ENCODE results near the gene KLHL29. TPM values are rescaled to one million over a fixed set of nuclear protein-coding genes. Genes with fewer than 3 reads are reported as not detected.

The KLHL29 gene
- total RNA-seq, 4 donors from 2014 or later = 2.2 to 3.3 (median 2.7) TPM

DNA sequence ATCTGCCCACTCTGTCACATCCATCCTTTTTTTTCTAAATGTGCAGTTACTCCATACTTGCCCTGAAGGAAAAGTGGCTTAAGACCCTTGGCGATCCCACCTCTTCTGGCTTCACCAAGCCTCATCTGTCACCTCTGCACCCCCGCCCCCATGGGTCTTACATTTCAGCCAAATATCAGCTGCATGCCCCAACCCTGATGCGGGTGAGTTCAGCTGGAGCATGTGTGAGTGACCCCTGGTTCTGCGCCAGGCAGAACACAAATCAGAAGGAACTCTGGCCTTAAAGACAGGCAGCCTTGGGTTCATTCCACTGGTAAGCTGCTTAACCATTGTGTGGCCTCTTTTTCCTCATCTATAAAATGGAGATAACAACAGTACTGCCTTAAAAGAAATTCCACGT, 194.7 kb downstream of the KLHL29 start:
- Histone ChIP-seq H3K9me3 (no peaks in the 10 kb centered on the region), H3K4me1 (no peaks in the 10 kb centered on the region), H3K36me3 (no peaks in the 10 kb centered on the region), H3K4me3 (replicated peaks in 1 of 3) (no peak overlapping the region), H3K27ac (no peak overlapping the region), H3K27me3 (no peaks in the 10 kb centered on the region)
- DNase-seq = no peak
- TF ChIP-seq POLR2A (IDR thresholded peaks at IDR 0.05) = no peak
- TF ChIP-seq, protein P1, sequence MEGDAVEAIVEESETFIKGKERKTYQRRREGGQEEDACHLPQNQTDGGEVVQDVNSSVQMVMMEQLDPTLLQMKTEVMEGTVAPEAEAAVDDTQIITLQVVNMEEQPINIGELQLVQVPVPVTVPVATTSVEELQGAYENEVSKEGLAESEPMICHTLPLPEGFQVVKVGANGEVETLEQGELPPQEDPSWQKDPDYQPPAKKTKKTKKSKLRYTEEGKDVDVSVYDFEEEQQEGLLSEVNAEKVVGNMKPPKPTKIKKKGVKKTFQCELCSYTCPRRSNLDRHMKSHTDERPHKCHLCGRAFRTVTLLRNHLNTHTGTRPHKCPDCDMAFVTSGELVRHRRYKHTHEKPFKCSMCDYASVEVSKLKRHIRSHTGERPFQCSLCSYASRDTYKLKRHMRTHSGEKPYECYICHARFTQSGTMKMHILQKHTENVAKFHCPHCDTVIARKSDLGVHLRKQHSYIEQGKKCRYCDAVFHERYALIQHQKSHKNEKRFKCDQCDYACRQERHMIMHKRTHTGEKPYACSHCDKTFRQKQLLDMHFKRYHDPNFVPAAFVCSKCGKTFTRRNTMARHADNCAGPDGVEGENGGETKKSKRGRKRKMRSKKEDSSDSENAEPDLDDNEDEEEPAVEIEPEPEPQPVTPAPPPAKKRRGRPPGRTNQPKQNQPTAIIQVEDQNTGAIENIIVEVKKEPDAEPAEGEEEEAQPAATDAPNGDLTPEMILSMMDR (IDR thresholded peaks at IDR 0.05) = no peak
- intact Hi-C loops (cut with DNase I) = no loop called here
- WGBS, 2 donors = 91 to 97% methylated on average over 5 of the region's 5 CpGs

DNA sequence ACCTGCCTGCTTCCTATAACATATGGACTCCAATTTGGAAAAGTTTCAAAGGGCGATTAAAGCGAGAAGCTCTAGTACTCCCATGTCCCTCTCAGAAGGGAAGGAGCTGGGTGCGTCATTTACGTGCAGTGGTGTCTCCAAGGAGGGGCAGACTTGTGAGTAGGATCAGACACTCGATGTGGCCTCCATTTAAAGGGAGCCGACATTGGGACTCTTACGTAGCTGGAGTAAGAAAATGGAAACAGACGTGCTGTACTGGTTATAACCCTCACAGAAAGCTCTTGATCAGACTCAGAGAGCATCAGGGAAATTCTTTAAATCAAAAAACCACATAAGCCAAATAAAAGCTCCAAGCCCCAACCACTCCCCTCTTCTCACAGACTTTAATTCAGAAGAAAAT, 198.5 kb downstream of the KLHL29 start:
- no peak for TF ChIP-seq POLR2A (IDR thresholded peaks at IDR 0.05)
- TF ChIP-seq, protein P1 (IDR thresholded peaks at IDR 0.05) = no peak
- Histone ChIP-seq H3K36me3 (no peaks in the 10 kb centered on the region), H3K9me3 (no peaks in the 10 kb centered on the region), H3K4me3 (replicated peaks in 1 of 3) (no peak overlapping the region), H3K27ac (no peak overlapping the region), H3K4me1 (no peaks in the 10 kb centered on the region), H3K27me3 (no peaks in the 10 kb centered on the region)
- intact Hi-C loops (cut with DNase I) = no loop called here
- WGBS, 2 donors = 94 to 96% methylated on average over 8 of the region's 8 CpGs
- DNase-seq = no peak

DNA sequence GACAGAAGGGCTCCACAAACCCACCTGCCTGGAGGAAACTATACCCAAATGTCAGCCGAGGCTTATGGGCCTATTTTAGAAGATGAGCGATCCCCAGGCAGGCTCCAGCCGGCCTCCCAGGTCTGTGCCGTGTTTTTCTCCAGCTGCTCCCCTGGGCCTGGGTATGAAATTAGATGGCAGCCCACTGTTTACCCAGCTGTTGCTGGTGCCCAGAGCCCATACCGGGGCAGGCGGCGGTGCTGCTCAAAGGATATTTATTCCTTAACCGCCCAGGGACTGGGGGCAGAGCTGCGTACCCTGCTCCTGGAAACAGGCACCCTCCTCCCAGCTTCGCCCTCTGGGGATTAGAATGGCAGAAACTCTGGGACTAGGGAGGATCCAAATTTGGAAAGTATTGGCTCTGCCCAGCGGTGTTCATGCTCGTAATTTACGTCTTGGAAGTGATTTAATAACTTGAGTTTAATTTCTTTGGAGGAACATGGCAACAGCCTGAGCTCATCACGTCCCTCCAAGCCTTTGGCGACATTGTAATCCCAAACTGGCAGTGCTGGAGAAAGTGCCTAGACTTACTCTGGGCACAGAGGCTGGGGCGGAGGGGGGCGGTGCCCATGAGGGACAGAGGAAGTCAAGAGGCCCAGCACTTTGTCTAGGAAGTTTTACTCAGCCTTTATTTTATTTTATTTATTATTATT, 199.2 kb downstream of the KLHL29 start:
- intact Hi-C loops (cut with DNase I) = no loop called here
- Histone ChIP-seq H3K9me3 (no peaks in the 10 kb centered on the region), H3K27me3 (no peaks in the 10 kb centered on the region), H3K36me3 (no peaks in the 10 kb centered on the region), H3K27ac (no peak overlapping the region), H3K4me3 (replicated peaks in 1 of 3) (no peak overlapping the region), H3K4me1 (peaks cover 0 to 4% of the 10 kb centered on the region in 2 donors)
- TF ChIP-seq, protein P1 (IDR thresholded peaks at IDR 0.05) = no peak
- no peak for TF ChIP-seq POLR2A (IDR thresholded peaks at IDR 0.05)
- WGBS, 2 donors = 91 to 92% methylated on average over 10 to 17 of the region's 17 CpGs
- DNase-seq = no peak

DNA sequence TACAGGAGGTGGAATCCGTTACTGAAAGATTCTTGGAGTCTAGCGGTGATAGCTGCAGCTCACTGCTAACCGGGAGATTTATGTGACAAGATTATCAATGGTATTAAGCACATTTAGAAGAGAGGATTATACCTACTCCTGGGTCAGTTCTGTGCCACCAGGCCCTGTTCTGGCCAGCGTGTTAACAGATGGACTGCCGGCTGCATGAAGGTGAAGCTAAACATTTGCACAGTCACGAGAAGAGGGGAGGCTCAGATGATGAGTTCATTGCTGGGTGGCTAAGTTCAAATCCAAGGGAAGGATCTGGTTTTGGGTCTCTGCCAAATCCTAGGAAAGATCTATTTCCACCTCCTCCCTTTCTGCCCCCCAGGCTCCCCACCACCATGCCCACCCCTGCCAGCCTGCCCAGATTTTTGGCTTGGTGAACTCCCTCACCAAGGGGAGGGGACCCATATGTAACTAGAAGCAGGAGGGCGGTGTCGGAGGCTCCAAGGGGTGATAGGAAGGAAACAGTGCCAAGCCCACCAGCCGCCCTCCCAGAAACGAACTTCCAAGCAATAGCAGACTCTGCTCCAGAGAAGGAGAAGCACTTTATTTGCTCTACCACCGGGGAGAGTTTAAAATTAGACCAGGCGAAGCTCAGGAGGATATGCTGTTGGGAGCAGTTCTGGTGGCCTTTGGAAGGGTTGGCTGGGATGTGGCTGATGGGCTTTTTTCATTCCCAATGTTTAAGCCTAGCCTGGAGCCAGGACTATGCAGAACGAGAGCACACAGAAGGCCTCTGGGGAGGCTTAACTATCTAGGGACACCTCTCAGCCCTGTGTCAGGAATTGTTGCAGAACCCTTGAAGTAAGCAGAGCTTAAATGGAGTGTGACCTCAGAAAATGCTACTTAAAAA, 200.5 kb downstream of the KLHL29 start:
- DNase-seq = no peak
- Histone ChIP-seq H3K4me1 (peaks cover 0 to 6% of the 10 kb centered on the region in 2 donors), H3K4me3 (replicated peaks in 1 of 3) (no peak overlapping the region), H3K27ac (no peak overlapping the region), H3K36me3 (no peaks in the 10 kb centered on the region), H3K27me3 (no peaks in the 10 kb centered on the region), H3K9me3 (no peaks in the 10 kb centered on the region)
- no peak for TF ChIP-seq POLR2A (IDR thresholded peaks at IDR 0.05)
- TF ChIP-seq, protein P1 (IDR thresholded peaks at IDR 0.05) = no peak
- WGBS, 2 donors = 81 to 84% methylated on average over 13 of the region's 13 CpGs
- intact Hi-C loops (cut with DNase I) = no loop called here

Measured in thyroid gland (tissue), 4 donors.